HepG2 (cell line): ENCODE data around the gene STN1. TPM values are rescaled to one million over a fixed set of nuclear protein-coding genes. Genes with fewer than 3 reads are reported as not detected.

Experiments
- ATAC-seq: fragments of 200-7000 bp; cut with Tn5 transposase; 3 replicates; pipeline ENCODE4 v1.9.1; 2020; ENCODE audit warnings: mild to moderate bottlenecking, moderate library complexity
- BruUV-seq: library from RNA; stranded (reverse); fragments of 400-500 nt; replicated peaks from 2 replicates; lab custom pipeline; 2021; lab: Mats Ljungman, UMichigan
- CTCF ChIA-PET: fragments of 300-600 bp; formaldehyde crosslinking; extraction: SDS; loops from one replicate; lab custom pipeline; 2021; ENCODE audit warnings: low total read pairs, inconsistent platforms, low intra/inter-chr PET ratio; lab: Yijun Ruan, JAX
- POLR2A ChIA-PET: fragments of 350-600 bp; sonication (Branson Sonifier 250); formaldehyde crosslinking; loops from one replicate; lab custom pipeline; 2020; ENCODE audit warnings: antibody characterized with exemption, inconsistent platforms; lab: Yijun Ruan, JAX
- DNase-seq: peaks from one replicate; pipeline ENCODE4 v3.0.0-alpha.2; 2015; ENCODE audit warnings: low spot score
- FAIRE-seq: peaks from 3 replicates; lab custom pipeline; 2011; peaks lifted over from hg19 to GRCh38; lab: Jason Lieb, UNC
- H2AFZ ChIP-seq: one replicate; pipeline ENCODE4 v1.6.1; 2011; ENCODE audit warnings: low read length, inconsistent platforms
- H3K27ac ChIP-seq: fragments of 300-600 bp; 3 replicates; pipeline ENCODE4 v1.8.0; 2011; ENCODE audit warnings: mixed run types, mild to moderate bottlenecking, mixed read lengths, low read length, inconsistent platforms; ENCODE audit not compliant: insufficient read depth; ENCODE audit errors: extremely low read length
- H3K27me3 ChIP-seq, 2 experiments: fragments of 200-600 bp in 1 of 2; 2 replicates in 1 of 2; 3 replicates in 1 of 2; pipeline versions ENCODE4 v1.6.0 to v1.8.0; 2011; ENCODE audit warnings: low read length in 2 of 2, mild to moderate bottlenecking in 2 of 2, moderate library complexity in 2 of 2, inconsistent platforms in 1 of 2; ENCODE audit not compliant: insufficient read depth in 2 of 2, control insufficient read depth in 1 of 2
- H3K36me3 ChIP-seq, 2 experiments: fragments of 200-600 bp in 1 of 2; replicated peaks in 1 of 2; 2 replicates in 1 of 2; 3 replicates in 1 of 2; pipeline versions ENCODE4 v1.5.1 to v1.8.0; 2011; ENCODE audit warnings: low read length in 2 of 2, inconsistent platforms in 1 of 2; ENCODE audit not compliant: insufficient read depth in 2 of 2, control insufficient read depth in 1 of 2
- H3K4me1 ChIP-seq: 2 replicates; pipeline ENCODE4 v1.5.1; 2012; ENCODE audit warnings: low read length, inconsistent platforms; ENCODE audit not compliant: insufficient read depth
- H3K4me2 ChIP-seq: 2 replicates; pipeline ENCODE4 v1.6.0; 2011; ENCODE audit warnings: low read depth, low read length, inconsistent platforms
- H3K4me3 ChIP-seq, 3 experiments: fragments of 200-600 bp in 1 of 3; sonication (generic), shearing (Covaris generic) in 1 of 3; replicated peaks in 1 of 3; 2 replicates each; pipeline ENCODE4 v1.5.1; 2011 to 2016; ENCODE audit warnings: low read length in 3 of 3, inconsistent platforms in 2 of 3, low read depth in 2 of 3, mild to moderate bottlenecking in 2 of 3, control low read depth in 1 of 3, mixed read lengths in 1 of 3; ENCODE audit not compliant: insufficient read depth in 1 of 3
- H3K79me2 ChIP-seq: one replicate; pipeline ENCODE4 v1.6.1; 2011; ENCODE audit warnings: low read length, inconsistent platforms; ENCODE audit not compliant: insufficient read depth
- H3K9ac ChIP-seq: 2 replicates; pipeline ENCODE4 v1.6.0; 2011; ENCODE audit warnings: mild to moderate bottlenecking, low read depth, low read length, inconsistent platforms; ENCODE audit not compliant: insufficient read depth
- H3K9me3 ChIP-seq: 2 replicates; pipeline ENCODE4 v1.5.1; 2012; ENCODE audit warnings: mild to moderate bottlenecking, low read length
- H4K20me1 ChIP-seq: 2 replicates; pipeline ENCODE4 v1.6.0; 2011; ENCODE audit warnings: inconsistent platforms, mild to moderate bottlenecking, low read length, moderate library complexity; ENCODE audit not compliant: insufficient read depth
- NFYB ChIP-seq: sonication (generic); formaldehyde crosslinking; IDR thresholded peaks from 2 replicates; pipeline ENCODE4 v1.4.0; 2020; ENCODE audit warnings: missing genetic modification reagents
- PLRG1 ChIP-seq: fragments of 450-650 bp; conservative IDR thresholded peaks from 2 replicates; pipeline ENCODE4 v1.6.1; 2016
- ZNF747 ChIP-seq: sonication (generic); formaldehyde crosslinking; IDR thresholded peaks from 2 replicates; pipeline ENCODE4 v1.8.1; 2023; ENCODE audit warnings: missing genetic modification reagents, mild to moderate bottlenecking, borderline replicate concordance
- WGBS: methylation state at CpG from one replicate; pipeline ENCODE4 v1.1.6; 2017; ENCODE audit warnings: low lambda C conversion rate; 5-methylcytosine and 5-hydroxymethylcytosine counted together
- in situ Hi-C: cut with HindIII; loops from 2 replicates; pipeline ENCODE4 v1.10.0; 2017; ENCODE audit warnings: low pct_unique_long_range_greater_than_20kb; ENCODE audit not compliant: extremely low pct_ligation_motif_present
- intact Hi-C: fragments of 100-400 bp; cut with micrococcal nuclease; formaldehyde crosslinking; loops from one replicate; pipeline ENCODE4 v1.10.0; 2022; ENCODE audit not compliant: unreplicated experiment
- polyA plus RNA-seq, 8 experiments: library from polyadenylated mRNA; depleted of rRNA in 3 of 8; stranded (reverse) in 7 of 8; unstranded in 1 of 8; fragments of >200 nt; fragmentation: Illumina TruSeq in 4 of 8; extraction: Trizol in 4 of 8; gene quantifications; 2 replicates each; pipeline versions ENCODE4 v1.2.1 to v1.2.3, GENCODE V29; 2011 to 2016; ENCODE audit warnings: low read depth in 4 of 8, missing spikeins in 1 of 8, mixed read lengths in 1 of 8; ENCODE audit not compliant: insufficient read depth in 1 of 8
- total RNA-seq, 5 experiments: library from RNA; depleted of rRNA; stranded (reverse); fragments of >200 nt; fragmentation: Illumina TruSeq; extraction: Trizol; gene quantifications; 2 replicates each; pipeline ENCODE4 v1.2.3, GENCODE V29; 2016; ENCODE audit warnings: low read depth in 1 of 5
- TF ChIP-seq, protein P1 (sequence below): sonication (generic); formaldehyde crosslinking; IDR thresholded peaks from 2 replicates; pipeline ENCODE4 v1.5.0; 2020; ENCODE audit warnings: mild to moderate bottlenecking, missing genetic modification reagents, borderline replicate concordance
- TF ChIP-seq, protein P2 (sequence below): sonication (generic); formaldehyde crosslinking; IDR thresholded peaks from 2 replicates; pipeline ENCODE4 v1.5.0; 2020; ENCODE audit warnings: mild to moderate bottlenecking, missing genetic modification reagents

STN1 gene
- total and polyA plus RNA-seq, 2 of the 13 experiments (the other 11 are each of a cell fraction or from before 2014, with no cell fraction given), result 17.6 to 22.7 TPM

DNA sequence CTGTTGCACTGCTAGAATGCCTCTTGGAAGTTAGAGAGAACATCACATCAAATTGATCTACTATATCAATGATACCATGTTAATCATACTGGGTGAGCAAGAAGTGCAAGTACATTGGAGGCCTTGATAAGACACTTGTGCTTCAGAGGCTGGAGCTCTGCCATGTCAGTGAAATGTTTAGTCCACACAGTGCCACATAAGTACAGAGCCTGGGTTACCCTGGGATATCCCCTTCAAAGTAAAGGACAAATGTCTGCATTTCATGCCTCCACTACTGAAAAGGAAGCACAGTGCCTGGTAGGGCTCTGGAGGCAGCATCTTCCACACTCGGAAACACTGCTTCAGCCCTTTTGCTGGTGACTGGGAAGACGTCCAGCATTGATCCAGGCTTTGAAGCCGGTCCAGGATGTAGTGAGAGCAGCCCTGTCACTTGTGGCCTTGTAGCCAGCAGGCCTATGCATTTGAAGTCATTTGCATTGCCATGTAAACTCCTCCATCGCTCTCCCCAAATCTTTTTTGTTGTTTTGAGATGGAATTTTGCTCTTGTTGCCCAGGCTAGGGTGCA lies 15.7 kb upstream of the STN1 start:
- POLR2A ChIA-PET, result no interaction called here
- Histone ChIP-seq H3K36me3 (no peaks in the 10 kb centered on the region), H3K79me2 (no peaks in the 10 kb centered on the region), H3K4me3 (no peak overlapping the region), H3K4me2 (no peak overlapping the region), H3K9ac (no peak overlapping the region), H3K9me3 (no peaks in the 10 kb centered on the region), H2AFZ (no peak overlapping the region), H3K27ac (no peak overlapping the region), H3K4me1 (peaks cover 13% of the 10 kb centered on the region), H3K27me3 (no peaks in the 10 kb centered on the region; a peak in 1 of 5 replicates), H4K20me1 (no peaks in the 10 kb centered on the region)
- WGBS, result 47% methylated on average over 3 of the region's 4 CpGs
- CTCF ChIA-PET, result no interaction called here
- in situ Hi-C loops, result no loop called here
- DNase-seq (no peak), FAIRE-seq (no peak), ATAC-seq (no peak)
- TF ChIP-seq NFYB (CRISPR knock-in tag) (no peak), PLRG1 (no peak), ZNF747 (no peak)
- TF ChIP-seq, protein P1, sequence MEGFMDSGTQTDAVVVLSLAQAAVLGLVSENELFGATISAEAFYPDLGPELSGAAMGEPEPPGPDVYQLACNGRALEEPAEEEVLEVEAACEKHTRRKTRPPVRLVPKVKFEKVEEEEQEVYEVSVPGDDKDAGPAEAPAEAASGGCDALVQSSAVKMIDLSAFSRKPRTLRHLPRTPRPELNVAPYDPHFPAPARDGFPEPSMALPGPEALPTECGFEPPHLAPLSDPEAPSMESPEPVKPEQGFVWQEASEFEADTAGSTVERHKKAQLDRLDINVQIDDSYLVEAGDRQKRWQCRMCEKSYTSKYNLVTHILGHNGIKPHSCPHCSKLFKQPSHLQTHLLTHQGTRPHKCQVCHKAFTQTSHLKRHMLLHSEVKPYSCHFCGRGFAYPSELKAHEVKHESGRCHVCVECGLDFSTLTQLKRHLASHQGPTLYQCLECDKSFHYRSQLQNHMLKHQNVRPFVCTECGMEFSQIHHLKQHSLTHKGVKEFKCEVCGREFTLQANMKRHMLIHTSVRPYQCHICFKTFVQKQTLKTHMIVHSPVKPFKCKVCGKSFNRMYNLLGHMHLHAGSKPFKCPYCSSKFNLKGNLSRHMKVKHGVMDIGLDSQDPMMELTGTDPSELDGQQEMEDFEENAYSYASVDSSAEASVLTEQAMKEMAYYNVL (CRISPR knock-in tag), result no peak
- BruUV-seq, result no TSS peak
- intact Hi-C loops, result no loop called here

DNA sequence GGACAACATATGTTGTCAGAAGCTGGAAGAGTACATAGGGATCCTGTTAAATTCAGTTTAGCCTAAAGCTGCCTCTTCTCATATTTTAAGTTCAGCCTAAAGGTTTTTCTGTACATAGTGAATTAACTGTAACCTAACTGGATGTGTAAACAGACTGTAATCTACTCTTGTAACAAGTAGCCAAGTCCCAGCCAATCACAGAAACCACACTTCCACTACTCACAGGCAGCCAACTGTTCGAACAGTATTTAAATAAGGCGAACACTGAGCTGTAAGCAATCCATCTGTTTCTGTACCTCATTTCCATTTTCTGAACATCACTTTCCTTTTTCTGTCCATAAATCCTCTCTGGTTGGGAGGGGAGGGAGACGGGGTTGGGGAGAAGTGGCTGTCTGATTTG lies 15.0 kb upstream of the STN1 start:
- FAIRE-seq (no peak), ATAC-seq (0 out of 3 replicates have a peak, but pooled peaks have one; percentile 31), DNase-seq (no peak)
- TF ChIP-seq, protein P2, sequence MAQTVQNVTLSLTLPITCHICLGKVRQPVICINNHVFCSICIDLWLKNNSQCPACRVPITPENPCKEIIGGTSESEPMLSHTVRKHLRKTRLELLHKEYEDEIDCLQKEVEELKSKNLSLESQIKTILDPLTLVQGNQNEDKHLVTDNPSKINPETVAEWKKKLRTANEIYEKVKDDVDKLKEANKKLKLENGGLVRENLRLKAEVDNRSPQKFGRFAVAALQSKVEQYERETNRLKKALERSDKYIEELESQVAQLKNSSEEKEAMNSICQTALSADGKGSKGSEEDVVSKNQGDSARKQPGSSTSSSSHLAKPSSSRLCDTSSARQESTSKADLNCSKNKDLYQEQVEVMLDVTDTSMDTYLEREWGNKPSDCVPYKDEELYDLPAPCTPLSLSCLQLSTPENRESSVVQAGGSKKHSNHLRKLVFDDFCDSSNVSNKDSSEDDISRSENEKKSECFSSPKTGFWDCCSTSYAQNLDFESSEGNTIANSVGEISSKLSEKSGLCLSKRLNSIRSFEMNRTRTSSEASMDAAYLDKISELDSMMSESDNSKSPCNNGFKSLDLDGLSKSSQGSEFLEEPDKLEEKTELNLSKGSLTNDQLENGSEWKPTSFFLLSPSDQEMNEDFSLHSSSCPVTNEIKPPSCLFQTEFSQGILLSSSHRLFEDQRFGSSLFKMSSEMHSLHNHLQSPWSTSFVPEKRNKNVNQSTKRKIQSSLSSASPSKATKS (CRISPR knock-in tag), result no peak
- Histone ChIP-seq H3K79me2 (no peaks in the 10 kb centered on the region), H3K4me2 (no peak overlapping the region), H4K20me1 (no peaks in the 10 kb centered on the region), H3K9ac (no peak overlapping the region), H3K27me3 (no peaks in the 10 kb centered on the region; a peak in 1 of 5 replicates), H3K4me1 (peaks cover 13% of the 10 kb centered on the region), H3K36me3 (no peaks in the 10 kb centered on the region), H2AFZ (no peak overlapping the region), H3K27ac (no peak overlapping the region), H3K9me3 (no peaks in the 10 kb centered on the region), H3K4me3 (no peak overlapping the region)
- BruUV-seq, result no TSS peak
- 43% methylated on average over 3 of the region's 3 CpGs for WGBS
- ChIA-PET POLR2A (no interaction called here), CTCF (no interaction called here)
- in situ Hi-C loops, result no loop called here
- intact Hi-C loops, result no loop called here
